Activated CD4-positive, alpha-beta T cell treated with anti-CD3 and anti-CD28 coated beads for 4 hours (primary cell): Measurements from ENCODE around the gene SWAP70.
"Not testable (repeated sequence)": the region's sequence is repeated elsewhere in the genome, so short reads cannot be mapped to it uniquely, and the experiment has no call there.

Source experiments
- DNase-seq, 2 donors: peaks; one replicate each; pipeline ENCODE4 v3.0.0-alpha.2; 2020

SWAP70 gene

GRCh38 chr11:9663699-9664275 lies at the start of gene SWAP70:
SWAP70 (plus strand) TSS chr11:9664077; CDS start chr11:9664180, 103 bp downstream.
- DNase-seq = peak; percentile 70 to 72

GRCh38 chr11:9615031-9615451 lies 48.8 kb upstream of the SWAP70 start:
- no peak for DNase-seq

GRCh38 chr11:9616042-9616675 lies 47.7 kb upstream of the SWAP70 start:
- DNase-seq = no peak

GRCh38 chr11:9616858-9617257 lies 47.0 kb upstream of the SWAP70 start:
- DNase-seq = no peak

GRCh38 chr11:9617940-9618339 lies 45.9 kb upstream of the SWAP70 start:
- no peak for DNase-seq

GRCh38 chr11:9619004-9619403 lies 44.9 kb upstream of the SWAP70 start:
- no peak for DNase-seq

GRCh38 chr11:9619971-9620370 lies 43.9 kb upstream of the SWAP70 start:
- DNase-seq = no peak

- not testable (repeated sequence) for DNase-seq
Observed at GRCh38 chr11:9622353-9622752, 41.5 kb upstream of the SWAP70 start.

GRCh38 chr11:9623053-9623452 lies 40.8 kb upstream of the SWAP70 start:
- not testable (repeated sequence) for DNase-seq

- no peak for DNase-seq
Observed at GRCh38 chr11:9624448-9624847, 39.4 kb upstream of the SWAP70 start.

GRCh38 chr11:9625162-9625561 lies 38.7 kb upstream of the SWAP70 start:
- DNase-seq = no peak

- DNase-seq = no peak
Observed at GRCh38 chr11:9625728-9626127, 38.1 kb upstream of the SWAP70 start.

- no peak for DNase-seq
Observed at GRCh38 chr11:9626496-9627394, 37.1 kb upstream of the SWAP70 start.

- DNase-seq = no peak
Observed at GRCh38 chr11:9629064-9629463, 34.8 kb upstream of the SWAP70 start.

- no peak for DNase-seq
Observed at GRCh38 chr11:9633679-9634078, 30.2 kb upstream of the SWAP70 start.

GRCh38 chr11:9636691-9637090 lies 27.2 kb upstream of the SWAP70 start:
- no peak for DNase-seq

GRCh38 chr11:9639099-9639498 lies 24.8 kb upstream of the SWAP70 start:
- no peak for DNase-seq

GRCh38 chr11:9639985-9640384 lies 23.9 kb upstream of the SWAP70 start:
- no peak for DNase-seq

- no peak for DNase-seq
Observed at GRCh38 chr11:9642894-9643293, 21.0 kb upstream of the SWAP70 start.

GRCh38 chr11:9643751-9644150 lies 20.1 kb upstream of the SWAP70 start:
- no peak for DNase-seq

GRCh38 chr11:9645881-9646280 lies 18.0 kb upstream of the SWAP70 start:
- no peak for DNase-seq

- no peak for DNase-seq
Observed at GRCh38 chr11:9646324-9646723, 17.6 kb upstream of the SWAP70 start.

GRCh38 chr11:9651481-9651880 lies 12.4 kb upstream of the SWAP70 start:
- DNase-seq = no peak
